Ascending aorta (tissue), 2 donors: ENCODE results near the gene LARGE1. TPM values are rescaled to one million over a fixed set of nuclear protein-coding genes. Genes with fewer than 3 reads are reported as not detected.
A peak's percentile ranks its signal among the peaks of the same experiment; 100 is the strongest.

Experiments
- DNase-seq, 2 donors: peaks; one replicate each; pipeline ENCODE4 v3.0.0-alpha.2; 2019; ENCODE audit warnings: low spot score in 2 of 2
- H3K27ac ChIP-seq, 2 donors: fragments of 200-600 bp; sonication (generic); one replicate each; pipeline ENCODE4 v1.5.1; 2016 to 2017; ENCODE audit warnings: mild to moderate bottlenecking in 1 of 2
- H3K27me3 ChIP-seq: fragments of 200-600 bp; sonication (generic); one replicate; pipeline ENCODE4 v1.5.1; 2017
- H3K36me3 ChIP-seq, 2 donors: fragments of 200-600 bp; sonication (generic); one replicate each; pipeline ENCODE4 v1.5.1; 2016
- H3K4me1 ChIP-seq, 2 donors: fragments of 200-600 bp; sonication (generic); one replicate each; pipeline ENCODE4 v1.5.1; 2016 to 2017; ENCODE audit warnings: mild to moderate bottlenecking in 1 of 2
- H3K4me3 ChIP-seq, 2 donors: fragments of 200-600 bp; sonication (generic); one replicate each; pipeline ENCODE4 v1.5.1; 2016 to 2017; ENCODE audit warnings: mild to moderate bottlenecking in 1 of 2
- H3K9me3 ChIP-seq, 2 donors: fragments of 200-600 bp; sonication (generic); one replicate each; pipeline ENCODE4 v1.5.1; 2016
- intact Hi-C: fragments of 100-400 bp; cut with DNase I; formaldehyde crosslinking; loops from one replicate; pipeline ENCODE4 v1.15.1; 2023
- total RNA-seq: library from RNA; depleted of rRNA; stranded (reverse); fragments of >200 nt; gene quantifications from one replicate; pipeline ENCODE4 v1.1.0, GENCODE V29; 2016
- TF ChIP-seq, protein P1 (sequence below), 3 experiments: fragments of 200-600 bp in 2 of 3; fragments of 450-650 bp in 1 of 3; sonication (generic) in 2 of 3; IDR thresholded peaks; one replicate each; pipeline ENCODE4 v1.5.1; 2016 to 2019; ENCODE audit warnings: antibody characterized with exemption in 3 of 3, mild to moderate bottlenecking in 1 of 3, moderate library complexity in 1 of 3

Gene LARGE1
- total RNA-seq, 1 donor from 2014 or later: 40.6 TPM

DNA sequence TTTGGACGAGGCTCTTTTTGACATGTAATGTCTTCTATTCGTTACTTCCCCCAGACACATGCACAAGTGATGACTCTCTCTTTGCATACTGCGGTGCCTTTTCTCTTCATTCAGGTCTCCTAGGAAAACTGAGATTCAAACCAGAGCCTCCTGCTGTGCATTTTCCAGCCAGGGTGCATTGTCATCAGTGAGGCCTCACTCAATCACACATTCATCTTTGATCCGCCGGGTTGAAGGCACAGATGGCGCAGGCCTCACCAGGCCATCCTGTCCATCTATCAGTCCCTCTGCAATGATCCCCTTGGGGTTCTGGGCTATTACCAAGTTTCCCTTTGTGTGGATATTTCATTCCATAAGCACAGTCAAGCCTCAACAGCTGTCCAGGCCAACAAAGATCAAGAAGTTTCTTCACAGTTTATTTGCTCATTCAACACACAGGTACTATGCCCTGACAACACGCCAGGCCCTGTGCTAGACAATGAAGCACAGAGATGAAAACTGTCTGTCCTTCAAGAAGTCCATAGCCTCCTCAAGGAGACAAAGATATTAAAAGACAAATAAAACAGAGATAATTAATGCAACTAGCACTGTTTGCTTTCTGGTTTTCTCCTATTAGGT, 107.8 kb downstream of the LARGE1 start:
- Histone ChIP-seq H3K36me3 (no peaks in the 10 kb centered on the region), H3K4me1 (peaks cover 0 to 2% of the 10 kb centered on the region in 2 donors), H3K9me3 (no peaks in the 10 kb centered on the region), H3K4me3 (no peak overlapping the region), H3K27me3 (no peaks in the 10 kb centered on the region), H3K27ac (peak overlapping the region; percentile 52 to 54)
- intact Hi-C loops: no loop called here
- TF ChIP-seq, protein P1, sequence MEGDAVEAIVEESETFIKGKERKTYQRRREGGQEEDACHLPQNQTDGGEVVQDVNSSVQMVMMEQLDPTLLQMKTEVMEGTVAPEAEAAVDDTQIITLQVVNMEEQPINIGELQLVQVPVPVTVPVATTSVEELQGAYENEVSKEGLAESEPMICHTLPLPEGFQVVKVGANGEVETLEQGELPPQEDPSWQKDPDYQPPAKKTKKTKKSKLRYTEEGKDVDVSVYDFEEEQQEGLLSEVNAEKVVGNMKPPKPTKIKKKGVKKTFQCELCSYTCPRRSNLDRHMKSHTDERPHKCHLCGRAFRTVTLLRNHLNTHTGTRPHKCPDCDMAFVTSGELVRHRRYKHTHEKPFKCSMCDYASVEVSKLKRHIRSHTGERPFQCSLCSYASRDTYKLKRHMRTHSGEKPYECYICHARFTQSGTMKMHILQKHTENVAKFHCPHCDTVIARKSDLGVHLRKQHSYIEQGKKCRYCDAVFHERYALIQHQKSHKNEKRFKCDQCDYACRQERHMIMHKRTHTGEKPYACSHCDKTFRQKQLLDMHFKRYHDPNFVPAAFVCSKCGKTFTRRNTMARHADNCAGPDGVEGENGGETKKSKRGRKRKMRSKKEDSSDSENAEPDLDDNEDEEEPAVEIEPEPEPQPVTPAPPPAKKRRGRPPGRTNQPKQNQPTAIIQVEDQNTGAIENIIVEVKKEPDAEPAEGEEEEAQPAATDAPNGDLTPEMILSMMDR (IDR thresholded peaks at IDR 0.05): no peak
- DNase-seq: no peak

DNA sequence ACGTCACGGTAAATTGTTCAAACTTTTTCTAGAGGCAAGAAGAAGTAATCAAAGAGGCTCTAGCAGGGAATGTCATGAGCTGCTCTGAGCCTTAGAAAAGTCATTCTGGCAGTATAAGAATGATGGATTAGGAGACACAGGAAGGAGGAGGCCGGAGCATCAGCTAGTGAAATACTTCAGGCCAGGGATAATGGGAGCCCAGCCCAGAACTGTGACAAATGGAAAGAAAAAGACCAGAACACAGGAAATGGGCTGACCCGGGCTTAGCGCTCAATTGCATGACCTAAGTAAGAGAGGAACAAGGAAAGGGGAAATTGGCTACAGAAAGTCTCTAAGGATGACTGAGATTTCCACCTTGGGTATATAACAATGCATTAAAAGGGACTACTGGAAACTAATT, 108.6 kb downstream of the LARGE1 start:
- Histone ChIP-seq H3K4me1 (peaks cover 0 to 2% of the 10 kb centered on the region in 2 donors), H3K9me3 (no peaks in the 10 kb centered on the region), H3K4me3 (no peak overlapping the region), H3K27me3 (no peaks in the 10 kb centered on the region), H3K27ac (peak overlapping the region; percentile 52 to 54), H3K36me3 (no peaks in the 10 kb centered on the region)
- TF ChIP-seq, protein P1 (IDR thresholded peaks at IDR 0.05): no peak
- peak; percentile 11 to 84 for DNase-seq
- intact Hi-C loops: no loop called here

DNA sequence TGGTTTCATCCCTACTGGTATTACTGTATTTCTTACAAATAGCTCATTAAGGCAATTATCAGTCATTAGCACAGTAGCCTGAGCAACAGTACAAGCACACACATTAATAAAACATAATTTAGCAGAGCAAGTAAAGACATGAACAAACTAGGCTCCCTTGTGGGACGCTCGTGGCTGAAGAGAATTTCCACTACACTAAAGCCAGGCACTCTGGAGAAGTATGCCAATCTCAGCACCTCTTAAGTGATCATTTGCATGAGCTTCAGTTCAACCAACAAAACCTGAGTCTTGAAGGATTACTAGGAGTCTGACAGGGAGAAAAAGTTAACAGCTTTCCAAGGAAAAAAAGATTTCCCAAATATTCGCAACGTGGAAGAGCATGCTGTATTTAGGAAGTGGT, 109.1 kb downstream of the LARGE1 start:
- H3K9me3 ChIP-seq: no peaks in the 10 kb centered on the region
- H3K36me3 ChIP-seq: no peaks in the 10 kb centered on the region
- intact Hi-C loops: no loop called here
- H3K27ac ChIP-seq: peak overlapping the region; percentile 52 to 54
- H3K4me3 ChIP-seq: no peak overlapping the region
- peaks cover 0 to 2% of the 10 kb centered on the region in 2 donors for H3K4me1 ChIP-seq
- DNase-seq: no peak
- TF ChIP-seq, protein P1 (IDR thresholded peaks at IDR 0.05): no peak
- H3K27me3 ChIP-seq: no peaks in the 10 kb centered on the region

DNA sequence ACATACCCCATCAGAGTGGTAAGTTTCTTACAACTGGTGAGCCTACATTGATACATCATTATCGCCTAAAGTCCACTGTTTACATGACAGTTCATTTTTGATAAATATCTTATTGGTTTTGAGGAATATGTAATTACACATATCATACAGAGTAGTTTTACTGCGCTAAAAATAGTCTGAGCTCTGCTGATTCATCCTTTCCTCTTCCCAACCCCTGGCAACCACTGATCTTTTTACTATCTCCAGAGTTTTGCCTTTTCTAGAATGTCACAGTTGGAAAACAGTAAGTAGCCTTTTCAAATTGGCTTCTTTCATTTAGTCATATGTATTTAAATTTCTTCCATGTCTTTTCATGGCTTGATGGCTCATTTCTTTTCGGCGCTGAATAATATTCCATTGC, 112.8 kb downstream of the LARGE1 start:
- Histone ChIP-seq H3K27ac (no peak overlapping the region), H3K4me1 (peaks cover 0 to 2% of the 10 kb centered on the region in 2 donors)
- intact Hi-C loops: no loop called here

DNA sequence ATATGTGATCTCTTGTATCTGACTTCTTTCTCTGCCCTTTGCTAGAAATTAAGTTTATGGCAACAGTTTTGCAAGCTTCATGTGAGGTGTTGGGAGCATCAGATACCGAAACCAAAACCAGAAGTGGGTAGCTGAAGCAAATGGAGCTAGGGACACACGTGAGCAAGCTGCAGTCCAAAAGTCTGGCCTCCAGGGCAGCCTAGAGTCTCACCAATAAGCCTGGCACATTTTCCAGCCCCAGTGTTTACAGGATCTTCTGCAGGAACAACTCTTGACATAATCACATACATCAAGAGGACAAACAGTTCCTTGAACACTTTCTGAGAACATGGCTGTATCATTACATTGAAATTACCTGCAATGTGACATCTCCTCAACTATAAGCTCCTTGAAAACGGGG, 114.1 kb downstream of the LARGE1 start:
- H3K4me3 ChIP-seq: no peak overlapping the region
- intact Hi-C loops: no loop called here
- H3K9me3 ChIP-seq: no peaks in the 10 kb centered on the region
- no peak overlapping the region for H3K27ac ChIP-seq
- no peaks in the 10 kb centered on the region for H3K4me1 ChIP-seq
- no peak for DNase-seq
- no peaks in the 10 kb centered on the region for H3K36me3 ChIP-seq
- TF ChIP-seq, protein P1 (IDR thresholded peaks at IDR 0.05): no peak
- no peaks in the 10 kb centered on the region for H3K27me3 ChIP-seq

More for the DNA sequence above, 112.8 kb downstream of the LARGE1 start:
- DNase-seq: no peak
- Histone ChIP-seq H3K27me3 (no peaks in the 10 kb centered on the region), H3K36me3 (no peaks in the 10 kb centered on the region), H3K9me3 (no peaks in the 10 kb centered on the region), H3K4me3 (no peak overlapping the region)
- TF ChIP-seq, protein P1 (IDR thresholded peaks at IDR 0.05): no peak
